ENCODE measurements around the gene EIF2A. TPM values are rescaled to one million over a fixed set of nuclear protein-coding genes. Genes with fewer than 3 reads are reported as not detected.
"Not testable (repeated sequence)": the region's sequence is repeated elsewhere in the genome, so short reads cannot be mapped to it uniquely, and the experiment has no call there.

Gene EIF2A
- total and polyA plus RNA-seq, 4 experiments from 2014 or later, result 49.3 to 95.3 (median 74.8) TPM

- no peak for DNase-seq
- Mint-ChIP-seq H3K4me1 (peaks cover 16 to 42% (median 33%) of the 10 kb centered on the region in 4 donors), H3K27me3 (no peaks in the 10 kb centered on the region), H3K36me3 (peaks cover 9 to 18% of the 10 kb centered on the region in 2 donors), H3K9me3 (no peaks in the 10 kb centered on the region), H3K4me3 (no peak overlapping the region), H3K27ac (no peak overlapping the region)
- CTCF ChIA-PET (ENCODE audit: partially characterized antibody), result no interaction called here
- Histone ChIP-seq H3K27ac (ENCODE audit: low read depth, low read length) (no peak overlapping the region), H3K4me3 (ENCODE audit: low read length in 2 of 2) (no peak overlapping the region), H3K4me1 (ENCODE audit: insufficient read depth, low read length) (peaks cover 19% of the 10 kb centered on the region), H3K27me3 (ENCODE audit: insufficient read depth, low read length) (no peaks in the 10 kb centered on the region), H3K9me3 (ENCODE audit: control insufficient read depth in 1 of 2, low read length in 2 of 2) (no peaks in the 10 kb centered on the region), H3K36me3 (ENCODE audit: insufficient read depth, low read length) (no peaks in the 10 kb centered on the region)
- POLR2A ChIA-PET (ENCODE audit: partially characterized antibody), result no interaction called here
- intact Hi-C loops (cut with micrococcal nuclease), result loop anchor here (5.0 to 10.0 kb wide), 3 partner anchors 38 to 785 kb away; partner anchors contain the start of genes PFN2 and RNF13
Observed at GRCh38 chr3:150599611-150600297, 53.2 kb downstream of the EIF2A start.

GRCh38 chr3:150600647-150601530 is 54.3 kb downstream of the EIF2A start:
- POLR2A ChIA-PET (ENCODE audit: partially characterized antibody); CTCF ChIA-PET (ENCODE audit: partially characterized antibody); H3K27ac ChIP-seq (ENCODE audit: low read depth, low read length); H3K36me3 ChIP-seq (ENCODE audit: insufficient read depth, low read length); H3K27me3 Mint-ChIP-seq; H3K27me3 ChIP-seq (ENCODE audit: insufficient read depth, low read length); H3K4me3 ChIP-seq (ENCODE audit: low read length in 2 of 2); DNase-seq; H3K9me3 Mint-ChIP-seq; H3K9me3 ChIP-seq (ENCODE audit: control insufficient read depth in 1 of 2, low read length in 2 of 2): not testable (repeated sequence)
- H3K4me3 Mint-ChIP-seq, result peak overlapping the region in 6 of 8 donors; percentile 13 to 71 (median 62)
- H3K36me3 Mint-ChIP-seq, result peaks cover 13 to 22% of the 10 kb centered on the region in 2 donors
- peaks cover 21 to 53% (median 41%) of the 10 kb centered on the region in 4 donors for H3K4me1 Mint-ChIP-seq
- peaks cover 29% of the 10 kb centered on the region for H3K4me1 ChIP-seq (ENCODE audit: insufficient read depth, low read length)
- intact Hi-C loops (cut with micrococcal nuclease), result loop anchor here (5.0 to 10.0 kb wide), 3 partner anchors 36 to 786 kb away; partner anchors contain the start of genes PFN2 and RNF13
- peak overlapping the region; percentile 13 to 99 (median 75) for H3K27ac Mint-ChIP-seq

DNA sequence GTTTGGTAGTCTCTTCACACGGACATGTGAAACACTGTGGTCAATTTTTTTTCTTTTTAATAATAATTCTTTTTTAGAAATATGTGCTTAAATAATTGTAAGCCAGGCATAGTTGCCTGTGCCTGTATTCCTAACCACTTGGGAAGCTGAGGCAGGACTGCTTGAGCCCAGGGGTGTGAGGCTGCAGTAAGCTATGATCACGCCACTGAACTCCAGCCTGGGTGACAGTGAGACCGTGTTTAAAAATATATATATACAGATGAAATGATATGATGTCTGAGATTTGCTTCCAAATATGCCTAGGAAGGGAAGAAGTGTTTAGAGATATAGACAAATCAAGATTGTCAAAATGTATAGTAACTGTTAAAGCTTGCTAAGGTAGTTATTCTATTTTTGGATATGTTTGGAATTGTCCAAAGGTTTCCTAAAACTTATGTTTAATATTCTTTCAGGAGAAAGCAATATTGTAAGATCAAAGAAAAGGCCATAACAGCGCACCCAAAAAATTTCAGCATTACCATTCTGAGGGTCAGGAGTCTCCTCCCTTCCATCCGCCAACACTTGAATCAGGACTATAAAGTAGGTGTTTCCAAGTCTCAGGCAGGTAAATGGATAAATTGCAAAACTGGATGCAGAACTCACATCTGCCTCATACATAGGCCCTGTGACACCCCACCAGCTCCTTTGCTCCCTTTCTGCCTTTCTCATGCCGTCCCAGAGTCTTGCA is 56.0 kb downstream of the EIF2A start:
- peak overlapping the region; percentile 97 to 99 (median 98) for H3K27ac Mint-ChIP-seq
- H3K27me3 Mint-ChIP-seq, result no peaks in the 10 kb centered on the region
- POLR2A ChIA-PET (ENCODE audit: partially characterized antibody), result interaction anchor here (0.7 to 3.2 kb wide), 27 partner anchors 8 to 193 kb away, joined by 3 to 77 read pairs (median 4); partner anchors contain the start of genes EIF2A, ERICH6, SERP1 and SIAH2
- H3K4me3 Mint-ChIP-seq, result peak overlapping the region; percentile 92 to 98 (median 96)
- intact Hi-C loops (cut with micrococcal nuclease), result loop anchor here (1.0 to 10.0 kb wide), 7 partner anchors 35 to 788 kb away; partner anchors contain the start of genes EIF2A, ERICH6, PFN2 and RNF13
- DNase-seq, result peak in 1 of 5 donors; percentile 6
- H3K4me3 ChIP-seq (ENCODE audit: low read length in 2 of 2), result peak overlapping the region; percentile 71 to 91
- H3K27ac ChIP-seq (ENCODE audit: low read depth, low read length), result peak overlapping the region; percentile 97
- H3K4me1 ChIP-seq (ENCODE audit: insufficient read depth, low read length), result peaks cover 46% of the 10 kb centered on the region
- H3K27me3 ChIP-seq (ENCODE audit: insufficient read depth, low read length), result no peaks in the 10 kb centered on the region
- peaks cover 20 to 38% of the 10 kb centered on the region in 2 donors for H3K36me3 Mint-ChIP-seq
- H3K4me1 Mint-ChIP-seq, result peaks cover 32 to 70% (median 55%) of the 10 kb centered on the region in 4 donors
- H3K9me3 Mint-ChIP-seq, result no peaks in the 10 kb centered on the region
- H3K9me3 ChIP-seq (ENCODE audit: control insufficient read depth in 1 of 2, low read length in 2 of 2), result no peaks in the 10 kb centered on the region
- CTCF ChIA-PET (ENCODE audit: partially characterized antibody), result interaction anchor here (1.0 to 2.2 kb wide), 11 partner anchors 8 to 161 kb away, joined by 3 to 8 read pairs (median 4); partner anchors contain the start of genes EIF2A, ERICH6 and SERP1
- no peaks in the 10 kb centered on the region for H3K36me3 ChIP-seq (ENCODE audit: insufficient read depth, low read length)

DNA sequence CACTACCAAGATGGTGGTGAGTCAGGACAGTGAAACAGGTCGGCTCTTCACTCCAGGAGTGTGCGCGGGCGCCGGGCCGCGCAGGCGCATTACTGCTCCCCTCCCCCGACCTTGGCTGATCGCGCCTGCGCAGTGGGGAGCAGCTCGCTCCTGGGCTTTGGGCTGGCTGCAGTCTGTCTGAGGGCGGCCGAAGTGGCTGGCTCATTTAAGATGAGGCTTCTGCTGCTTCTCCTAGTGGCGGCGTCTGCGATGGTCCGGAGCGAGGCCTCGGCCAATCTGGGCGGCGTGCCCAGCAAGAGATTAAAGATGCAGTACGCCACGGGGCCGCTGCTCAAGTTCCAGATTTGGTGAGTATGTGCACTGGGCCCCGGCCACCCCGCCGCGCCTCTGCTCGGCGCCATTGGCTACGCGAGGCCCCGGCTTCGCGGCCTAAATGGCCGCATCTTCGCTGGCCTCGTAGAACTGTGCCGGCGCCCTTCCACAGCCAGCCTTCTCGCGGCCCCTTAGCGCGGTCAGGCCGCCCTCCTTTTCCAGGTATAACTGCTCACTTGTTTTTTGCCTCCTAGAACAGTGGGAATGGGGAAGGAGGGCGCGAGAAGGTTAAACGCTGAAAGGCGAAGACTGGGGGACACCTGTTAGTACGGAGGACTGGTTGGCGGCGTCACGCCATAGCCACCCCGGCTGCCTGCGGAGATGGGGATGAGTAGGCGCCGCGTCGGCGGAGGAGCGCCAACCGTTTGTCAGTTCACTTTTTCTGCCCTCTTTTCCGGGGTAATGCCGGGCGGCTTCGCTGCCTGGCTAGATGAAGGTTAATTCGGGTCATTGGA is 56.8 kb downstream of the EIF2A start, which contains the start of gene SELENOT:
Gene SELENOT (plus strand): TSS at position 169 of the 827 bp plus-strand sequence. CDS start 42 bp downstream, at position 211.
- intact Hi-C loops (cut with micrococcal nuclease), result loop anchor here (1.0 to 10.0 kb wide), 7 partner anchors 34 to 789 kb away; partner anchors contain the start of genes EIF2A, ERICH6, PFN2 and RNF13
- H3K27me3 Mint-ChIP-seq, result no peaks in the 10 kb centered on the region
- POLR2A ChIA-PET (ENCODE audit: partially characterized antibody), result interaction anchor here (0.7 to 3.2 kb wide), 28 partner anchors 8 to 194 kb away, joined by 3 to 77 read pairs (median 4); partner anchors contain the start of genes EIF2A, ERICH6, SERP1 and SIAH2
- Histone ChIP-seq H3K4me1 (ENCODE audit: insufficient read depth, low read length) (peaks cover 53% of the 10 kb centered on the region), H3K4me3 (ENCODE audit: low read length in 2 of 2) (peak within 1 kb of the TSS; percentile 71 to 91), H3K27ac (ENCODE audit: low read depth, low read length) (peak within 1 kb of the TSS; percentile 97), H3K9me3 (ENCODE audit: control insufficient read depth in 1 of 2, low read length in 2 of 2) (no peaks in the 10 kb centered on the region), H3K36me3 (ENCODE audit: insufficient read depth, low read length) (no peaks in the 10 kb centered on the region), H3K27me3 (ENCODE audit: insufficient read depth, low read length) (no peaks in the 10 kb centered on the region)
- H3K4me1 Mint-ChIP-seq, result peaks cover 37 to 78% (median 61%) of the 10 kb centered on the region in 4 donors
- H3K36me3 Mint-ChIP-seq, result peaks cover 25 to 42% of the 10 kb centered on the region in 2 donors
- H3K4me3 Mint-ChIP-seq, result peak within 1 kb of the TSS; percentile 92 to 98 (median 96)
- peak within 1 kb of the TSS; percentile 97 to 99 (median 98) for H3K27ac Mint-ChIP-seq
- H3K9me3 Mint-ChIP-seq, result no peaks in the 10 kb centered on the region
- CTCF ChIA-PET (ENCODE audit: partially characterized antibody), result interaction anchor here (1.0 to 2.2 kb wide), 11 partner anchors 9 to 161 kb away, joined by 3 to 8 read pairs (median 4); partner anchors contain the start of genes EIF2A, ERICH6 and SERP1
- peak; percentile 92 to 98 (median 96) for DNase-seq

DNA sequence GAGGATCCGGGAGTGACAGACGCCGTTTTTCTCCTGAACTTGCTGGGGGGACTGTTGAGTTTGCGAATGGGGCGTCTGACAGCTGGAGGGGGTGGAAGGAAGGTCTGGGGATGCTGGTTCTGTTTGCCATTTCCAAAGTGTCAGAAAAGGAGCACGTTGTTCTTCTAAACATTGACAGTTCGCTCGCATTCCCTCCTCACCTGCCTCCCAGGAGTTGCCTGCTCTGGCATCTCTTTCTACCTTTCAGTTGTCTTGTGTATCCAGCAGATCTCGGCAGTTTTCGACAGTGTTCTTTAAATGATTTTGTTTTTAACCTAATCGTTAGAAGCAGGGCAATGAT is 57.4 kb downstream of the EIF2A start:
- H3K4me3 ChIP-seq (ENCODE audit: low read length in 2 of 2), result peak overlapping the region; percentile 71 to 91
- H3K4me1 ChIP-seq (ENCODE audit: insufficient read depth, low read length), result peaks cover 59% of the 10 kb centered on the region
- intact Hi-C loops (cut with micrococcal nuclease), result loop anchor here (1.0 to 10.0 kb wide), 7 partner anchors 33 to 789 kb away; partner anchors contain the start of genes EIF2A, ERICH6, PFN2 and RNF13
- no peaks in the 10 kb centered on the region for H3K27me3 ChIP-seq (ENCODE audit: insufficient read depth, low read length)
- POLR2A ChIA-PET (ENCODE audit: partially characterized antibody), result interaction anchor here (0.7 to 3.2 kb wide), 7 partner anchors 10 to 195 kb away, joined by 3 to 77 read pairs (median 23); partner anchors contain the start of genes EIF2A, ERICH6, SERP1 and SIAH2
- H3K27ac ChIP-seq (ENCODE audit: low read depth, low read length), result peak overlapping the region; percentile 97
- DNase-seq, result no peak
- Mint-ChIP-seq H3K4me3 (peak overlapping the region; percentile 92 to 98 (median 96)), H3K27ac (peak overlapping the region; percentile 97 to 99 (median 98)), H3K9me3 (no peaks in the 10 kb centered on the region), H3K27me3 (no peaks in the 10 kb centered on the region), H3K36me3 (peaks cover 25 to 42% of the 10 kb centered on the region in 2 donors), H3K4me1 (peaks cover 40 to 84% (median 66%) of the 10 kb centered on the region in 4 donors)
- no peaks in the 10 kb centered on the region for H3K9me3 ChIP-seq (ENCODE audit: control insufficient read depth in 1 of 2, low read length in 2 of 2)
- H3K36me3 ChIP-seq (ENCODE audit: insufficient read depth, low read length), result no peaks in the 10 kb centered on the region
- CTCF ChIA-PET (ENCODE audit: partially characterized antibody), result interaction anchor here (2.2 kb wide), 1 partner anchor 160 kb away, joined by 8 read pairs; no protein-coding TSS in a partner anchor

All from CD4-positive, alpha-beta memory T cell (primary cell).